ENCODE results near the gene PCYT1A.

Gene PCYT1A

DNA sequence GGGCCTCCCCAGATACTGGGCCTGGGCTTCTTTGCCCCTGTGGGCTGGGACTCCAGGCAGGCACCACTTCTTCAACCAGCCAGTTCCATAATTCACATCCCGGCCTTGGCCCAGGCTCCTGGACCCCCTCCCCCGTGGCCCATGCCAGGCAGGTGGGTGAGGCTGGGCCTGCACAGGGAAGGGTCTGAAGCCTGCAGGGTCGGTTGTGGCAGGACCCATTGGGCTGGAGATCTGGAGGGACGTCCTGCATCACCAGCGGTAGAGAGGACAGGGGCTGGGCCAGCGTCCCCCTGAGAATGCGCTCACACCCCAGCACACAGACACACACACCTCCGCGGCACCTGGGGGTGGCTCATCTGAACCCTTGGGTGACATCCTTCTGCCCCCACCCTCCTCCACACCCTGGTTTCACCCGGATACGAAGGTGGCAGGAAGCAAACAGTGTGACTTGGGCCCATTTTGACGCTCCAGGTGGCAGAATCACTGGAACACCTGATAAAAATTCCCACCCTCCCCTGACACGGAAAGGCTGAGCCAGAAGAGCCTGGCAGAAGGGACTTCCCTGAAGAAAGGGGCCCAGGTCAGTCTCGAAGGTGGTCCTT, 91.8 kb downstream of the PCYT1A start:
- TF ChIP-seq, protein P1, sequence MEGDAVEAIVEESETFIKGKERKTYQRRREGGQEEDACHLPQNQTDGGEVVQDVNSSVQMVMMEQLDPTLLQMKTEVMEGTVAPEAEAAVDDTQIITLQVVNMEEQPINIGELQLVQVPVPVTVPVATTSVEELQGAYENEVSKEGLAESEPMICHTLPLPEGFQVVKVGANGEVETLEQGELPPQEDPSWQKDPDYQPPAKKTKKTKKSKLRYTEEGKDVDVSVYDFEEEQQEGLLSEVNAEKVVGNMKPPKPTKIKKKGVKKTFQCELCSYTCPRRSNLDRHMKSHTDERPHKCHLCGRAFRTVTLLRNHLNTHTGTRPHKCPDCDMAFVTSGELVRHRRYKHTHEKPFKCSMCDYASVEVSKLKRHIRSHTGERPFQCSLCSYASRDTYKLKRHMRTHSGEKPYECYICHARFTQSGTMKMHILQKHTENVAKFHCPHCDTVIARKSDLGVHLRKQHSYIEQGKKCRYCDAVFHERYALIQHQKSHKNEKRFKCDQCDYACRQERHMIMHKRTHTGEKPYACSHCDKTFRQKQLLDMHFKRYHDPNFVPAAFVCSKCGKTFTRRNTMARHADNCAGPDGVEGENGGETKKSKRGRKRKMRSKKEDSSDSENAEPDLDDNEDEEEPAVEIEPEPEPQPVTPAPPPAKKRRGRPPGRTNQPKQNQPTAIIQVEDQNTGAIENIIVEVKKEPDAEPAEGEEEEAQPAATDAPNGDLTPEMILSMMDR (IDR thresholded peaks at IDR 0.05; ENCODE audit: low read depth, low read length) = no peak
- Histone ChIP-seq H3K4me3 (ENCODE audit: low read depth, low read length) (no peak overlapping the region), H3K36me3 (no peaks in the 10 kb centered on the region), H3K4me1 (peaks cover 2% of the 10 kb centered on the region), H3K9me3 (no peaks in the 10 kb centered on the region), H3K27me3 (no peaks in the 10 kb centered on the region)
- DNase-seq = no peak

DNA sequence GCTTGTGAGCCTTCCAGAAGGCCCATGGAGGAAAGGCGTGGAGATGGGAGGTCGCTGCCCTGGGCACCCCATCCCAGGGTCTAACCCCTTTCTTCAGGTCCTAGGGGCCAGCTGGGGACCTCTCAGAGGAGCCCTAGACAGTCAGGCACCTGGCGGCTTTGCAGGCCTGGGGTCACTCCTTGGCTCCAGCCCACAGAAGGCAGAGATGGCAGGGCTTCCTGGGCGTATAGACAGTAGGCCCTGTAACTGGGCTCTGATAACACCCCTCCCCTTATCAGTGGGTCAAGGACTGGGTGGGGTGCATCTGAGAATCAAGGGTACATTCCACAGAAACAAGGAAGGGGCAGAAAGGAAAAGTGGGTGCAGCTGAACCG, 93.0 kb downstream of the PCYT1A start:
- DNase-seq = no peak
- H3K27me3 ChIP-seq = no peaks in the 10 kb centered on the region
- peaks cover 2% of the 10 kb centered on the region for H3K4me1 ChIP-seq
- no peaks in the 10 kb centered on the region for H3K36me3 ChIP-seq
- H3K4me3 ChIP-seq (ENCODE audit: low read depth, low read length) = no peak overlapping the region
- H3K9me3 ChIP-seq = no peaks in the 10 kb centered on the region
- TF ChIP-seq, protein P1 (IDR thresholded peaks at IDR 0.05; ENCODE audit: low read depth, low read length) = no peak

GRCh38 chr3:196193736-196194541, 93.6 kb downstream of the PCYT1A start:
- Histone ChIP-seq H3K9me3 (no peaks in the 10 kb centered on the region), H3K27me3 (no peaks in the 10 kb centered on the region), H3K4me1 (peaks cover 2% of the 10 kb centered on the region), H3K36me3 (no peaks in the 10 kb centered on the region), H3K4me3 (ENCODE audit: low read depth, low read length) (no peak overlapping the region)
- DNase-seq = peak; percentile 69
- TF ChIP-seq, protein P1 (IDR thresholded peaks at IDR 0.05; ENCODE audit: low read depth, low read length) = no peak

DNA sequence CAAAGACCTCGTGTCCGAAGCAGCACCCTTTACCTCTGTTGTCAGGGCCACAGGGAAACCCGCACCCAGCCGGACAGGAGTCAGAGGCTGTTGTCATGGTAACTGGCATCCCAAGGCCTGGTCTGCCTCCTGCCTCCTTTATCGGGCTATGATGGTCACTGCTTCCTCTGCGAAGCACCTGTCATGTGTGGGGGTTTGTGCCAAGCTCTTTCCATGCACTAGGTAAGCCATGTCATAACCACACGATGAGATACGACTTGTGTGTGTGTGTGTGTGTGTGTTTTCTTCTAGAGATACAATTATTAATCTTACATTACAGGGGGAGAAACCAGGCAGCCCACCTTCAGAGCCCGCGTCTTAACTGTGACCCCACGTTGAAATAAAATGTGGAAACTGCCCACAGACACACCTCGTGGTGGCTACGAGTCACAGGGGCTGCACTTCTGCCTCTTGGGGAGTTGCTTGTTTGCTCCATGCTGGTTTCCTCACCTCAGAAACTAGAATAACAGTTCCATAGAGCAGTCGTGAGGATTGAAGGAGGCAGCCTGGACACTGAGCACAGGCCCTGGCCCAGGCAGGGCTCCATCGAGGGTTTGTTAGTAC, 94.3 kb downstream of the PCYT1A start:
- H3K4me3 ChIP-seq (ENCODE audit: low read depth, low read length) = no peak overlapping the region
- H3K9me3 ChIP-seq = no peaks in the 10 kb centered on the region
- no peaks in the 10 kb centered on the region for H3K36me3 ChIP-seq
- peak; percentile 26 for DNase-seq
- TF ChIP-seq, protein P1 (IDR thresholded peaks at IDR 0.05; ENCODE audit: low read depth, low read length) = no peak
- H3K4me1 ChIP-seq = peaks cover 2% of the 10 kb centered on the region
- no peaks in the 10 kb centered on the region for H3K27me3 ChIP-seq

DNA sequence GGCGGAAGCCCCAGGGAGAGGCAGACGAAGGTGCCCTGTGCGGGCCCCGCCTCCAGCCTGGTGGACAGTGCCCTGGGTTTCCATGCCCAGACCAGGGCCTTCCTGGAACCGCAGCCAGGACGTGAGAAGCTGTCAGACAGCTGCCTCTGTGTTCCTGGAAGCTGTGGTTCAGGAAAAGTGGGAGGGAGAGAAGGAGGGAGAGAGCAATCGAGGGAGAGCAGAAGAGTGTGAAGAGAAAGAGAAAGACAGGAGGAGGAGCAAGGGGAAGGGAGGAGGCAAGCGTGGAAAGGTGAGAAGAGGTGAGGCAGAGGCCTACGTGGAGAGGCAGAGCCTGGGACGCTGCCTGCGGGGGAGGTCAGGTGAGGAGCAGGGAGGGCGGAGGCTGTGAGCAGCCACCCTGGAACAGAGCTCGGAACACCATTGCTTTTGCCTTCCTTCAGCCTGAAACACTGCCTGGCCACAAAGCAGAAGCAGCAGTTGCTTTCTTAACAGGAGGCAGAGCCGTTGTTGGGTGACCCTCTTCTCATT, 94.9 kb downstream of the PCYT1A start:
- Histone ChIP-seq H3K4me1 (peaks cover 2% of the 10 kb centered on the region), H3K4me3 (ENCODE audit: low read depth, low read length) (no peak overlapping the region), H3K9me3 (no peaks in the 10 kb centered on the region), H3K36me3 (no peaks in the 10 kb centered on the region), H3K27me3 (no peaks in the 10 kb centered on the region)
- no peak for DNase-seq
- TF ChIP-seq, protein P1 (IDR thresholded peaks at IDR 0.05; ENCODE audit: low read depth, low read length) = no peak
